Embryonic facial prominence (tissue), 1 donor: Measurements from ENCODE around the gene CCR3.

Source experiments
- DNase-seq: peaks from one replicate; pipeline ENCODE4 v3.0.0-alpha.2; 2016; ENCODE audit errors: extremely low spot score

CCR3 gene

DNA sequence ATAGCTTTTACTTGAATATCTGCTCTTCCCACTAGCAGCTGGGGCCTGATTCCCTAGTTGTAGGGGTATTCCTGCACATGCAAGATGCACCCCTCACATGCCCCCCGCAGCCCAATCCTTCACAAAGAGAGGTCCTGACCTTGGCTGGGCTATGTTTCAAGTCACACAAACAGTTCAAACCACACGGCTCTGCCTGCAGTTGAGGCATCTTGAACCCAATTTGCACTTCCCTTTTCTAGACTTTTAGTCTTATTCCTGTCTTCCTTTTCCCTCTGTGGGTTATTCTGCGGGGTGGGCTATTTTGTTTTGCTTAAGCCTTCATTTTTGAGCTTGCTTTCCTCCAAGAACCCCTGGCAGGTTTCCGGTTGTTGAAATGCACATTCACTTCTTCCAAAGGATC, 20.9 kb upstream of the CCR3 start:
- no peak for DNase-seq

DNA sequence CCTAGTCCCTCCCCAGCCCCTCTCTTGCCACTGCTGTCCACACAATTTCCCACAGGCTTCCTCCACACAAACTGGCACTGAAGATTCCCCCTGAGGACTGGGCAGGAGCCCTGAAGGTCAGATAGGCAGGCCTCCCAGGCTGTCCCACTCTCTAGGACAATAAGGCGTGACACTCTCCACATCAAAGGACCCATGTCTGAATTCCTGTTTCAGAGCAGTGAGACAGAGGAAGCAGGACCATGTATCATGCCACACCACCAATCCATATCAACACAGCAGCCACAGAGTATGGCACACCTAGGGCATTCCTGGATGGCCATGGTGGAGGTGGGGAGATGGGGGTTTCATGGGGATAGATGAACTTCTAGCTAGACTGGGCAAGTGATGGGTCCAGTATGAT, 20.3 kb upstream of the CCR3 start:
- no peak for DNase-seq

DNA sequence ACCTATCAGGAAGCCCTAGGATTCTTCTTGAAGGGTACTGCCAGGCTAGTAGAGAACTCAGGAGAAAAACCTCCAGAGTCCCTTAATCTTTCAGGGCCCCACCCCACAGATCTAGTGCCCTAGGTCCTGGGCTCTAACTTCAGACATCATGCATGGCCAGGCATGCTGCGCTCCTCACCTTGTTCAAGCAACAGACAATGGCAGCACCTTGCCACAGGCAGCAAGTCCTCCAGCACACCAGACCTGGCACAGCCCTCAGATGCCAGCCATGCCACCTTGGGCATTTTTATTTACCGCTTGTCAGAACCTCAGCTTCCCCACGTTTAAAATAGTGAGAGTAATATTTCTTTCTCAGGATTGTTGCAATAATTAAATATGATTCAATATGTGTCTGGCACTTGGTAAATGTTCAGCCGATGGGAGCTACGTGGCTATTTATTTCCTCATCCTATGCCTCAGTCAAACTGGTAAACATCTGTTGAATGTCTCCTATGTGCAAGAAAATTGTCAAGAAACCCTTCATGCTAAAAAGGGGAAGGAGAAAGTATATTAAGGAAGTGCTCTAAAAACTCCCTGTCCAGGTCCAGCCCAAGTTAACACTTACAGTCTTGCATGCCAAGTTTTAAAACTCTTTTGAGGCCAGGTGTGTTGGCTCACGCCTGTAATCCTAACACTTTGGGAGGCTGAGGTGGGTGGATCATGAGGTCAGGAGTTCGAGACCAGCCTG, 19.7 kb upstream of the CCR3 start:
- no peak for DNase-seq

DNA sequence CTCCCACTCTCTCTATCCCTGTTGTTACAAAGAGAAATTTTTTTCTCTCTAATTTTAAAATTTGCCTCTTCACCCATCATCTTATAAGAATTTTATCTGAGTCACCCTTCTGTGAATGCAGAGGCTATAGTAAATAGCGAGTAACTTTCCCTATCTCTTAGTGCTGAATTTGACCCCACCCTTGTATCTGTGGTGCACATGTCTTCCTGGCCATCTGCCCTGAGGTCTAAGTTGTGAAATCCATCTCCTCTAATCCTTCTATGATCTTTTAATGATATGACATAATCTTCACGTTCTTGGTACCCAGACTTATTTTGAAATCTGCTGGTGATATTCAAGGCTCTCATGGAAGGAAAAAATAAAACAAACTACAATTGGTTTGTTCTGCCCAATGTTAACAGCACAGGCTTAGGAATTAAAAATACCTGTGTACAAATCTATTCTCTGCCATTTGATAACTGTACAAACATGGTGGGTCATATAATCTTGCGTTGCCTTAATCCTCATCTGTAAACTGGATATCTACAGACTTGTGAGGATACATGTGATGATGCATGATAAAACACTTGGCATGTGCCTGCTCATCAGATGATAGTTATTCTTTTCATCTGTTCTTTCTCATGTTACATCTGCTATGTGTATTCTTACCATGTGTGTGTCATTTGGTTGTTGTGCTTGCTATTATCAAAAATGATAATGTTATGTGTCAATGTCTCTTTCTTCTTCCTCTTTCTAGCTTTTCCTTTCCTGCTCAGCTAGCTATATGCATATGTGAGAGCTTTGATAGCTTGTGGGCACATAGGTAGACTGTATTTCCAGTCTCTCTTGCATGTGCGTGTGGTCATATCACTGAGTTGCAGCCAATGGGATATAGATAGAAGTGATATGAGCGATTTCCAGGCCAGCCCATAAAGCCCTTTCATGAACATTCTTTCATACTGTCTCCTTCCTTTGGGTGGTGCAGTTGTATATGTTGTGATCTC, 13.7 kb upstream of the CCR3 start:
- no peak for DNase-seq

DNA sequence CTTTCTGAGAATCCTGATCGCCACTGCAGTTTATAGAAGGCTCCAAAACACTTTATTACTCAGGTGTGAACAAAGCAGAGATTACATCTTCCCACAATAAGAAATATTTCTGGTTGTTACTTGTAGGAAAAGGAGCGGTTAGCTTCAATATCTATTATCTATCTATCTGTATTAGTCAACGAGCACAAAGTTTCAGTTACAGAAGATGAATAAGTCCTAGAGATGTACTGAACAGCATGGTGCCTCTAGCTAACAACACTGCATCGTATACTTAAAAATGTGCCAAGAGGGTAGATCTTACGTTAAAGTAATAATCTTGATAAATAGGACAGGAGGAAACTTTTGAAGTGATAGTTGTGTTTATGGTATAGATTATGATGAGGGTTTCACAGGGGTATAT, 10.9 kb upstream of the CCR3 start:
- DNase-seq = no peak

DNA sequence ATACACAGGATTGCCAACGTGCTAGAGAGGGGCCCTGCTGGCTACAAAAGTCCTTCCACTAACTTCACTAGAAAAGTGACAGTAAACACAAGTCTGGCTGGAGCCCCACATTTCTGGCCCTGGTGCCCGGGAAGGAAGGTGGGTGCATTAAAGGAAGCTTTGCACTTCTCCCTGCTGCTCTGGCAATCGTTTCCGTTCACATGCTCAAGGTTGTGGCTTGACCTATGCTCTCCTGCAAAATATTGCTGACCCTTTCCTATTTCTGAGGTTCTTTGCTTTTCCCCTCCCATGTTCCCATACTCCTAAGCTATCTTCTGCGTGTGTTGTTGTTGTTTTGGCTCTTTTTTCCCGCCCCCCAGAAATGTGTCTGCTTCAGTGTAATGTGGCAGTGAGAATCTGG, 9.1 kb upstream of the CCR3 start:
- no peak for DNase-seq

DNA sequence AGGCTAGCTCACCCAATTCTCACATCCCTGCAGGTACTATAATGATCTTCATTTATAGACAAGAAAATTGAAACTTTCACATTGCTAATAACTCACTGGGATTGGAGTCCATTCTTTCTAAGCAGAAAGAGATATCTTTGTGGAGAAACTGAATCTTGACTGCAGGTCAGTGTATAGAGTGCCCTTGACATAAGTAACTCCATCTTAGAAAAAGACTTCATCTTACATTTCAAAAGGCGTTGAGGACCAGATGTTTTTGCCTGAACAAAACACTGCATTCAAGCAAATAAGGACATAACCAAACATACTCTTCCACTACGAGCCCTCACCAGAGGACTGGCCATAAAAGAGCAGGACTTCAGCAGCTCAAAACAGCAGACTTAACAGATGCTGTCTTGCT, 6.8 kb upstream of the CCR3 start:
- no peak for DNase-seq

DNA sequence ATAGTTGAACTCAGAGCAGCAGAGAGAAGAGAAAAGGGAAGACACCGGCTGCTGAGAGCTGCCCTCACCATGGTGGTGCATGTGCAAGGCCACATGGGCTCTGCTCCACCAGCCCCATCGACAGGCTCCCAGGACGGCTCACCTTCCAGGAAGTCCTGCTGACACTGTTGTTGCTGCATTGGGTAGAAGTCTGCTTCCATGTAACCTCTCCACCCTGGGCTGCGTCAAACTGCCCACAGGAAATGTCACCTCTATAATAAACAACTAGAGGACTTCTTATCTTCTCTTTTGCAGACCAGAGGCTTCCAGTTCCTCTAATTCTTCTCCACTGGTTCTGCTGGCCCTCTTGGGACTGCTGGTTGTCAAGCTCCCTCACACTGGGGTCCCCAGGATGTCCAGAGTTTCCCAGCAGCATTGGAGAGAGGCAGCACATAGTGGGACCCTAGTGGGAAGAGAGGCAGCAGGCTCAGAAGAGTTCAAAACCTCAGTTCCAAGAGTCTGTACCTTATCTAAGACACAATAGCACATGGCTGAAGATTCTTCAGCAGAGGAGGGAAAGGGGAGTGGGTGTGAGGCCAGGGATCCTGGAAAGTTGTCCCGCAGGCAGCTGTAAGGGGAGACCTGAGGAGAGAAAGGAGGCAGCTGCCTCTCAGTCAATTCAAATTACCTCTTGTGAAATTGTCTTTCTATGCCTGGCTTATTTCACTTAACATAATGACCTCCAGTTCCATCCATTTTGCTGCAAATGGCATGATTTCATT, 5.8 kb upstream of the CCR3 start:
- no peak for DNase-seq

DNA sequence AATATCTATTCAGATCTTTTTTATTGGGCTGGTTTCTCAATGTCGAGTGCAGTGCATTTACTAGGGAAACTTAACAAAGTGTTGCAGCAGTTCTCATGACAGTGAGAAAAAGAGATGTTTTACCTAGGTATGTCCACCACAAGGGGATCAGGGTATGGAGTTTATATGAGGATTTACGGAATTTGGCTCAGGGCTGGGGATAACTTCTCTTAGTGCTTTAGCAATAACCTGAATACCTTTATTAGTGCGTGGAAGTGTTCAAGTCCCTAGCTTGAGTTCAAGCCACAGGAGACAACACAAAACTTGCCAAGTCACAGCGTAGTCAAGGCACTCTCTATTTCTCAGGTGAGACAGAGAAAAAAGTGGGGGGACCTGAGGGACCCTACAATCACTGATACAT, 3.9 kb upstream of the CCR3 start:
- DNase-seq = no peak

DNA sequence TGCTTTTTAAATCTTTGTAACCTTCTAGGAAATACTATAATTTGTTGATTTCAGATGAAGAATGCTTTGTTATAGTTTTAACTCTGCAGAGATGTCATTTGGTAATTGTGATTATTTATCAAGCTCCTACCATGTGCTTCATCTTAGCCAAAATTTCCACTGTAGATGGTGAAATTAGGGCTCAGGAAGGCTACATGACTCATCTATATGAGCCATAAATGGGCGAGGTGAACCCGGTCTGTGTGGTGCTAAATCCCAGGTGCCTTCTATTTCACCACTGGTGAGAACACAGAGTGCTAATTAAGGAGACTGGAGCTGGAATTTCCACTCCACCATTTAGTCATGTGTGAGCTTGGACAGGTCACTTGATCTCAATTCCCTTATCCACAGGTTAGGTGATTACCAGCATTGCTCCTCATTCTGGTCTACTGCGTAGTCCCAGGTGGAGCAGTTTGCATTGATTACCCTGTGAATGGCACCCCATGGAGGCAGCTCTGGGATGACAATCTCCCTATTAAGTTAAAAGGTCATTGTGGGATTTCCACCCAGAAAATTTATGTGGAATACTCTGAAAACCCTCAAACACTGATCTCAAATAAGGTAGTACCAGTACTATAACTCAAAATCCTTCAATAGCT, 2.8 kb upstream of the CCR3 start:
- no peak for DNase-seq

DNA sequence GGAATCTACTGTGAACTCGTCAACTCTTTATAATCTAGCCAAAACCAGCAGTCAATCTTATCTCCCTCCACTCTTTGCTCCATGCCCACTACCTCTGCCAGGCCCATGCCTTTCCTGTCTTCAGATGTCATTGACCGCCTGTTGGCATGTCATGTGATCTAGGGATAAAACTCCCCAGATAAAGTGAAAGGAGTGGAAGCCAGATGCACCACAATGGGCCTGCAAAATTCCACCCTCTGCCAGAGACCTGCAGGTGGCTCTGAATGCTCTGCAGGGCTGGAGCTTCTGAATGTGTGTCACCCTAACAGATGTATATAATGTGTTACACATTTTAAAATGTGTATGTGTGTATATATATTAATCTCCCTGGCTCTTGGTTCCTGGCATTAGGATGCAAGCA, 2.3 kb upstream of the CCR3 start:
- DNase-seq = no peak

DNA sequence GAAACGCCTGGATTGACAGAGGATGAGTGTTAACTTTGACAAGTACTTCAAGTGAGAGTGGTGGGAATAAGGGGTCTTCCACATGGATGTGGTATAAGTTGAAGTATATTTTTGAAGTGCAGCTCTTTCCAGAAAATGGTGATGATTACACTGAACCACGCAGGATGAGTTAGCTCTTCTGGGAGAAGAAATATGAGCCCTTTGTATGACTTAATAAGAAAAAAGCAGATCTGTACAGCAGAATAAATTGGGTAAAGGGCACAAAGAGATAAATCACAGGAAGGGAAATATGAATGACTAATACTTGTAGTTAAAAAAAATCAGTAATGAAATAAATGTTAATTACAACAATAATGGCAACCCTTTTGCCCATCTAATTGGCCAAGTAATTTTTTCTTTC, 1.3 kb downstream of the CCR3 start:
- no peak for DNase-seq

DNA sequence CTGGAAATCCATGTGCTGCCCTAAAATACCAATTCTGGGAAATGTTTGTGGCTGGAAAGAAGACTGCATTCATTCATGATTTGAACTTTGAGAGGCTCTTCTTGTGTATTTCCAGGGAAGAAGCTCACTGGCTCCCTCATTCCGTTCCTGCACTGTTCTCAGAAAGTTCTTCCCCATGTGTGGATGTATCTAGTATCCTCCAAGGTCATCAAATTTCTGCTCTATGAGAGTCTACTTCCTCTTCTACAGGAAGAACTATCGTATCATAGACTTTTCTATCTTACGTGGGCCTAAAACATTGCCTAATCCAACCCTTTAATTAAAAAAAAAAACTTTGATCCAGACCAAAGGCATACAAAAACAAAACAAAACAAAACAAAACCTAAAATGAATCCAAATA, 2.9 kb downstream of the CCR3 start:
- DNase-seq = no peak

DNA sequence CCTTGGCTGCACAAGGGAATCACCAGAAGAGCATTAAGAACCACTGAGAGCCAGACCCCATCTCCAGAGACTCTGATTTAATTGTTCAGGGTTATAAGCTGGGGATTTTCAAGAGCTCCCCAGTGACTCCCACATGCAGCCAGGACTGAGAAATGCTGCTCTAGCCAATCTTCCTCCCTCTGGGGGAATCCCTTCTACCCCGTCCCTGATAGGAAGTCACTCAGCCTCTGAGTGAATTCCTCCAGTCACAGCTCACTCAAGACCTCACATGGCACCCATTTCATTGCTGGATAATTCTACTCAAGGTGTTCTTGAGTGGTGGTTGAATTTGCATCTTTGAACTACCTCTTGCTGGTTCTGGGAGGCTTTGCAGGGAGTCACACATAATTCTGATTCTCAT, 10.7 kb downstream of the CCR3 start:
- no peak for DNase-seq

DNA sequence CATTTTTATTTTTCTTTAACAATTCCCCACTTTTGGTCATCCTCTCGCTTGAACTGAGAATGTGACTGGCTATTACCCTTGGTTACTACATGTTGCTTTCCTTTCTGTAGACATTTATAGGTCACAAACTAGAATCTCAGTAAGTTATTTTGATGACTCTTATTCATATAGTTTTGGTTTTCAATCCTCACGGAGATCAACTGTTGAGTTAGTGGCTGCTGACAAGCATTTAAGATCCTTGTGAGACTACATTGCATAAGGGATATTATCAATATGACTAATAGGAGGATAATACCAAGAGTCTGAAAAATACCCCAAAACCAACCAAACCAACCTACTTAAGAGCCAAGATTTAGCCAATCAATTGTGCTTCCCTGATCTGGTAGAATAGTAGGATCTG, 16.3 kb downstream of the CCR3 start:
- no peak for DNase-seq

DNA sequence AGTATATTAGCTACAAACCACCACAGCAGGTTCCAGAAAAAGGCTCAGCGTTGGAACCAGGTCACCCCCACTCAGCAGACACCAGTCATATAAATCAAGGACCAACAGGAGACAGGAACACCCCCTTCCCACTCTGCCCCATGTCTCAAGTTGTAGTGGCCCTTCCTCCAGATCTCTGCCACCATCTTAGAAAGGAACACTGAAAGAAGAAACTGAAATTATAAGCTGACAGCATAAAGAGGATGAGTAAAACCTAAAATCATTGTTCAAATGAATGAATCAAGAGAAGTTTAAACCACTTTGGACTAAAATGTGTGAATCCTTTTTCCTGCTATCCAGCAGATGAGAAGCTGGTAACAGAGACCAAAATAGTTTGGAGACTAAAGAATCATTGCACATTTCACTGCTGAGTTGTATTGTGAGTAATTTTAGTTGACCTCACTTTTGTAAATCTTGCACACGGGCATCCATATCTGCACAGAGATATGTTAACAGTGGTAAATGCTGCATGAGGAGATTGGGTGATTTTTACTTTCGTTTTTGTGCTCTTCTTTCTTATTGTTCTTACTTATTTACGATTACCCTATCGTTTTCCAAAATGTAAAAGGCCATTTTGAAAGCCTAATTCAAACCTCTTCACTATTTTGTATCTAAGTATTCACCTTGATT, 19.8 kb downstream of the CCR3 start:
- DNase-seq = no peak

DNA sequence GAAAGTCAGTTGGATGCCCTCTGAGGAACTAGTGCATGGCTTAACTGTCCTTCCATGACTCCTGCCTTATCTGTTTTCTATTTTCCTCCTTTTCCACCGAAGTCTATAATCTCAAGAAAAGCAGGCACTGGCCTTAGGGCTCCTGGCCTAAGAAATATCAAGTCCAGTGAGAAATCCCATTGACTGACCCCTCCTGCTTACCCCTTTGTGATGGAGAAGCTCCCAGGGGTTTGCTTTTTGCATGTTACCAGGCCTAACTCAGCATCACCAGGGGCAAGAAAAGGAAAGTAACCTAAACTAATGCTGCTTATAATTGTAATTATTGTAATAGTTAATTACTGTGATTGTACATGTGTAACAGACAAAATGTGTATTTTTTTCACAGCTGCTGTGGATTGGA, 21.7 kb downstream of the CCR3 start:
- DNase-seq = no peak

DNA sequence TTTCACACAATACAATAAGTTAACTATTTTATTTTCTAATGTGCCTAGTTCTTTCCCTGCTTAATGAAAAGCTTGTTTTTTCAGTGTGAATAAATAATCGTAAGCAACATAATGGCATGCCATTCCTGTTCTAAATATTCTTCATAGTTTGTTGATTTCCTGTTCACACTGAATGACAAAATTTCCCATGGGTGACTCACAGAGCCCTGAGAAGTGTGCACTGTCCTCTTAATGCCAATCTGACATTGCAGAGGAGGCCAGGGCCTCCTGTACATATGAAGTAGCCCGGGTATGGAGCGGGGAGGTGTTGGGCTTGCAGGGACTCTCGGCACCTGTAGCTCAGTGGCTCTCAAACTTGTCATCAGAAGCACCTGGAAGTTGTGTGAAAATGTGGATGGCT, 24.3 kb downstream of the CCR3 start:
- no peak for DNase-seq

DNA sequence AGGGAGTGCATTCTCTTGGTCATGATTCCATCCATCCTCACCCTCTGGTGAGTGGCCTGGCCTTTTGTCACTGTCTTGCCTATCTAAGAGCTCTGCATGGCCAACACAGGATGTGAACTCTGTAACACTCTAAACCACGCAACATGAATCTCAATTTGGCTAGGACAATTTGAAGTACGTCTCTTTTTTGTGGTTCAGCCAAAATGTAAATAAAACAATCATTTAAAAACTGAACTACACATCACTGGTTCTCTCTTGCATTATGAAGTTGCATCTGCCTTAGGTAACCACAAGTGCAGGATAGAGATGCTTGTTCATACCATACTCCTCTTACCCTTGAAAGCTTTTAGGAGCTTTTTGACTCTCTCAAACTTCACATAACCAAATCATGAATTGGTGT, 27.3 kb downstream of the CCR3 start:
- no peak for DNase-seq

DNA sequence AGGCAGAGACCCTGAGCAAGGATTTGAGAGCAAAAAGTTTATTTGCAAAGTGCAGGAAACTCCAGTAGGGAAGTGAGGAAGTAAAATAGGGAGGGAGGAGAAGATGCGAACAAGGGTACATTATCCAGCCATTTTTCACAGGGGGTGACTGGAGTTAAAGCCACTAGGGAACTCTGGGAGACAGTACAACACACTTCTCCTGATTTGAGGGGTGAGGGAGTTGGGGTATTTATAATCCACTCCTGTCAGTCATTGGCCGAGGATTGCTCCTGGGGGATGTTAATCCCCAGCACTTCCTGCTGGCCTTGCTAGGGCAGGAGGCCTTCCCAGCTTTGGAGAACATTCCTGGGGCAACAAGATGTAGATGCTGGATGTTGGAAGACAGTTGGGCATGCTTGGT, 28.2 kb downstream of the CCR3 start:
- DNase-seq = no peak

DNA sequence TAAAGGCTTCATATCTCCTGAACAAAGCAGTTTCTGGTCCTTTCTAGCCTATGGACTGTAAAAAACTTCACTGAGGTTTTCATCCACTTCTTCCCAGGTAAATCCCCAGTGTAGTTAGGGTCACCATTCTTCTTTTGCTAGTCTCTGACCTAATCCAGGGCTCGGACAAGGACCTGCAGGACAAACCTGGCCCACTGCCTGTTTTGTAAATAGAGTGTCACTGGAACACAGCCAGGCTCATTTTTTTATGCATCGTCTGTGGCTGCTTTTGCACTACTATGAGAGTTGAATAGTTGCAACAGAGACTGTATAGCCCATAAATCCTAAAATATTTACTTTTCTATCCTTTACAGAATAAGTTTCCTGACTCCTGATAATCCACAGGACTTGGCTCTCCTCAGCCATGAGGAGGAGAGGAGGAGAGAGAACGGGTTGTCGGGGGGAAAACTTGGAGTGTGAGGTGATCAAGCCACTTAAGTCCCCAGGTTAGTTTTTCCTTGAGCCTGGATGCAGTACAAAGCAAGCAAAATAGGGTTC, 29.0 kb downstream of the CCR3 start:
- no peak for DNase-seq
